Measurements from ENCODE around the gene AASDH. TPM values are rescaled to one million over a fixed set of nuclear protein-coding genes. Genes with fewer than 3 reads are reported as not detected.

The AASDH gene
- total RNA-seq, 1 experiment from 2014 or later, result 3.8 TPM

- TF ChIP-seq CTCF (conservative IDR thresholded peaks at IDR 0.05; ENCODE audit: low read depth, low read length), result no peak
- TF ChIP-seq EZH2 (IDR thresholded peaks at IDR 0.05; ENCODE audit: borderline replicate concordance, low read depth, low read length, poor library complexity, severe bottlenecking), result no peak
- H3K27me3 ChIP-seq (replicated peaks; ENCODE audit: insufficient read depth, low read depth, low read length, poor library complexity), result no peaks in the 10 kb centered on the region
- CTCF ChIA-PET, result no interaction called here
- intact Hi-C loops (cut with micrococcal nuclease; ENCODE audit: unreplicated experiment), result no loop called here
- DNase-seq (ENCODE audit: low spot score), result no peak
- H3K27ac ChIP-seq (ENCODE audit: low read depth, low read length, poor library complexity, severe bottlenecking), result no peak overlapping the region
- H3K4me3 ChIP-seq (ENCODE audit: low read depth, low read length, poor library complexity, severe bottlenecking), result no peak overlapping the region
- no peaks in the 10 kb centered on the region for H3K9me3 ChIP-seq (ENCODE audit: low read depth, low read length, poor library complexity, severe bottlenecking)
- no peaks in the 10 kb centered on the region for H3K4me1 ChIP-seq (ENCODE audit: insufficient read depth, low read length, poor library complexity, severe bottlenecking)
- no TSS peak for BruUV-seq (replicated peaks)
- POLR2A ChIA-PET (ENCODE audit: low non-redundant PET), result no interaction called here
- no peaks in the 10 kb centered on the region for H3K36me3 ChIP-seq (ENCODE audit: insufficient read depth, low read length, poor library complexity, severe bottlenecking)
Observed at GRCh38 chr4:56389558-56389957, 2.3 kb upstream of the AASDH start.

- no peak for DNase-seq (ENCODE audit: low spot score)
- no peaks in the 10 kb centered on the region for H3K4me1 ChIP-seq (ENCODE audit: insufficient read depth, low read length, poor library complexity, severe bottlenecking)
- peak overlapping the region; percentile 95 for H3K27ac ChIP-seq (ENCODE audit: low read depth, low read length, poor library complexity, severe bottlenecking)
- TF ChIP-seq EZH2 (IDR thresholded peaks at IDR 0.05; ENCODE audit: borderline replicate concordance, low read depth, low read length, poor library complexity, severe bottlenecking), result no peak
- TF ChIP-seq CTCF (conservative IDR thresholded peaks at IDR 0.05; ENCODE audit: low read depth, low read length), result no peak
- no TSS peak for BruUV-seq (replicated peaks)
- peak overlapping the region; percentile 77 for H3K4me3 ChIP-seq (ENCODE audit: low read depth, low read length, poor library complexity, severe bottlenecking)
- POLR2A ChIA-PET (ENCODE audit: low non-redundant PET), result no interaction called here
- H3K9me3 ChIP-seq (ENCODE audit: low read depth, low read length, poor library complexity, severe bottlenecking), result no peaks in the 10 kb centered on the region
- CTCF ChIA-PET, result no interaction called here
- no peaks in the 10 kb centered on the region for H3K36me3 ChIP-seq (ENCODE audit: insufficient read depth, low read length, poor library complexity, severe bottlenecking)
- no peaks in the 10 kb centered on the region for H3K27me3 ChIP-seq (replicated peaks; ENCODE audit: insufficient read depth, low read depth, low read length, poor library complexity)
- intact Hi-C loops (cut with micrococcal nuclease; ENCODE audit: unreplicated experiment), result no loop called here
Observed at GRCh38 chr4:56388306-56388705, 1.0 kb upstream of the AASDH start.

GRCh38 chr4:56386091-56386490 is 1.2 kb downstream of the AASDH start:
- TF ChIP-seq CTCF (conservative IDR thresholded peaks at IDR 0.05; ENCODE audit: low read depth, low read length) (no peak), EZH2 (IDR thresholded peaks at IDR 0.05; ENCODE audit: borderline replicate concordance, low read depth, low read length, poor library complexity, severe bottlenecking) (no peak)
- Histone ChIP-seq H3K9me3 (ENCODE audit: low read depth, low read length, poor library complexity, severe bottlenecking) (no peaks in the 10 kb centered on the region), H3K27ac (ENCODE audit: low read depth, low read length, poor library complexity, severe bottlenecking) (no peak overlapping the region), H3K4me3 (ENCODE audit: low read depth, low read length, poor library complexity, severe bottlenecking) (peak overlapping the region; percentile 77), H3K4me1 (ENCODE audit: insufficient read depth, low read length, poor library complexity, severe bottlenecking) (no peaks in the 10 kb centered on the region), H3K27me3 (replicated peaks; ENCODE audit: insufficient read depth, low read depth, low read length, poor library complexity) (no peaks in the 10 kb centered on the region), H3K36me3 (ENCODE audit: insufficient read depth, low read length, poor library complexity, severe bottlenecking) (no peaks in the 10 kb centered on the region)
- no TSS peak for BruUV-seq (replicated peaks)
- ChIA-PET CTCF (no interaction called here), POLR2A (ENCODE audit: low non-redundant PET) (no interaction called here)
- DNase-seq (ENCODE audit: low spot score), result no peak
- intact Hi-C loops (cut with micrococcal nuclease; ENCODE audit: unreplicated experiment), result no loop called here
